NCI-H1048 (cell line): Measurements from ENCODE around the gene FTSJ3.
"Not testable (repeated sequence)": the region's sequence is repeated elsewhere in the genome, so short reads cannot be mapped to it uniquely, and the experiment has no call there.

Experiments used
- DNase-seq: peaks from one replicate; lab custom pipeline; 2025; lab: John Stamatoyannopoulos, UW

FTSJ3 gene, protein sequence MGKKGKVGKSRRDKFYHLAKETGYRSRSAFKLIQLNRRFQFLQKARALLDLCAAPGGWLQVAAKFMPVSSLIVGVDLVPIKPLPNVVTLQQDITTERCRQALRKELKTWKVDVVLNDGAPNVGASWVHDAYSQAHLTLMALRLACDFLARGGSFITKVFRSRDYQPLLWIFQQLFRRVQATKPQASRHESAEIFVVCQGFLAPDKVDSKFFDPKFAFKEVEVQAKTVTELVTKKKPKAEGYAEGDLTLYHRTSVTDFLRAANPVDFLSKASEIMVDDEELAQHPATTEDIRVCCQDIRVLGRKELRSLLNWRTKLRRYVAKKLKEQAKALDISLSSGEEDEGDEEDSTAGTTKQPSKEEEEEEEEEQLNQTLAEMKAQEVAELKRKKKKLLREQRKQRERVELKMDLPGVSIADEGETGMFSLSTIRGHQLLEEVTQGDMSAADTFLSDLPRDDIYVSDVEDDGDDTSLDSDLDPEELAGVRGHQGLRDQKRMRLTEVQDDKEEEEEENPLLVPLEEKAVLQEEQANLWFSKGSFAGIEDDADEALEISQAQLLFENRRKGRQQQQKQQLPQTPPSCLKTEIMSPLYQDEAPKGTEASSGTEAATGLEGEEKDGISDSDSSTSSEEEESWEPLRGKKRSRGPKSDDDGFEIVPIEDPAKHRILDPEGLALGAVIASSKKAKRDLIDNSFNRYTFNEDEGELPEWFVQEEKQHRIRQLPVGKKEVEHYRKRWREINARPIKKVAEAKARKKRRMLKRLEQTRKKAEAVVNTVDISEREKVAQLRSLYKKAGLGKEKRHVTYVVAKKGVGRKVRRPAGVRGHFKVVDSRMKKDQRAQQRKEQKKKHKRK

DNA sequence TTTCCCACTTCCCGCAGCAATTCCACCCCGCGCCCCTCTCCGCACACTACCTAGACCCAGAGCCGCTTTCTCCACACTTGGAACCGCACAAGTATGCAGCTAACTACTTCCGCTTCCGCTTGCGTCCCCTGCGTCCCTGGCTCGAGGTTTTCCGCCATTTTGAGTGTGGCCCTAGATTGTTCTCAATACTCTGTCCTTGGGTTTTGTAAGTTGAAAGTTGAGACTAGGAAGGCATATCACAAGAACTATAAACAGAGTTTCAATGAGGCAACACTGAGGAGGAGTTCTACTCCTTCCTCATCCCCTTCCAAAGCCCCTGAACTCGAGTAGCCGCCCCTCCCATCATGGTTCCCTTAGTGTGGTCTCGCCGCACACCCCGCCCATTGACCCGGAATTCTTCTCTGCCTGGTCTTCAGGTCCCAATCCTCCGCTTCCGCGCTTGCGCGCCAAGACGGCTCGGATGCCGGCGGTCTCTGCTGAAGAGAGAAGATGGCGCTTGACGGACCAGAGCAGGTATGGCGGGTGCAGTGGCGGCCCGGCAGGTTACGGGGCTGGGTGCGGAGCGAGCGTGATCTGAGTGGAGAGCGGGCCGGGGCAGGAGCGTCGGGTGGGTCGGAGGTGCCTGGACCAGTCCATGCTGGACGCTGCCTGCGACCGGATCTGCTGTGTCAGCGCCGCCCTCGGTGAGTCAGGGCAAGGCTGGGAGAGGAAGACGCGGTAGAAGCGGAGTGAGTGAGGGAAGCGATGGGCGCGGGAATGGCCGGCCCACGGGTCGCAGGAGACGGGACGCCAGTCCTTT is at the start of gene FTSJ3, which contains the start of gene PSMC5:
Gene FTSJ3, minus strand, starts transcription at position 662 of the 799 bp plus-strand sequence. CDS start 761 bp downstream, outside the sequence.
Gene PSMC5, plus strand, starts transcription at position 430 of the 799 bp plus-strand sequence. Its CDS starts 60 bp downstream, at position 490.
- peak; percentile 88 for DNase-seq

DNA sequence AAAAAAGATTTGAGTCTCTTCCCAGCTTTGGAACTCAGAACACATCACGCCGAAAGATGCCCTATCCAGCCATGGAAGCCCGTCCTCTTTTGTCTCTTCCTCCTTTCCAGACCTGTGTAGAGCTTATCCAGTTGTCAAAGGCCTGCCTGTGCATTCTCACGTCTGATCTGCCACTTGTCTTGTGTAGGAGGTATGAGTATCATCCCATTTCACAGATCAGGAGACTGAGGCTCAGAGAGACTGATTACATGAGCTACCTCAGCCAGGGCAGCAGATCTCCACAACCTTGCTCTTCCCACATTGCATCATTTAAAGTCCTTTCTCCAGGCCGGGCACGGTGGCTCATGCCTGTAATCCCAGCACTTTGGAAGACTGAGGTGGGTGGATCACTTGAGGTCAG is 47.2 kb upstream of the FTSJ3 start:
- not testable (repeated sequence) for DNase-seq

DNA sequence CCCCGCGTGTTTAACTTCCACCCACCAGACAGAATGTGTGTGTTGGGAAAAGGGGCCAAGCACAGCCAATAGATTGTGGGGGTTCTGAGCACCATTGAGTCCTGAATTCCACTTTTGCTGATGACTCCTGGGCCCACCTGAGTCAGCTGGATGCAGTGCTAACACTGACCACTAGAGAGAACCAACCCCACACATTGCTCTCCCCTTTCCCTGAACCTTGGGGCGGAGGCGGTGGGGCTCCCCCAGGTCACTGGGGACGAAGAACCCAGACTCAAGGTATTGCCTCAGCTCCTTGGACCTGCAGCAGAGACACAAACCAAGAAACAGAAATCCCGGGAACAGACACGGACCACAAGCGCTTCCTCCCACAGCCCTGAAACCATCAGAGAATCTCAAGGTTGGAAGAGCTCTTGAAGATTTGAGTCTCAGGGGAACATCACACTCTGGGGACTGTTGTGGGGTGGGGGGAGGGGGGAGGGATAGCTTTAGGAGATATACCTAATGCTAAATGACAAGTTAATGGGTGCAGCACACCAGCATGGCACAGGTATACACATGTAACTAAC is 46.7 kb upstream of the FTSJ3 start:
- not testable (repeated sequence) for DNase-seq

DNA sequence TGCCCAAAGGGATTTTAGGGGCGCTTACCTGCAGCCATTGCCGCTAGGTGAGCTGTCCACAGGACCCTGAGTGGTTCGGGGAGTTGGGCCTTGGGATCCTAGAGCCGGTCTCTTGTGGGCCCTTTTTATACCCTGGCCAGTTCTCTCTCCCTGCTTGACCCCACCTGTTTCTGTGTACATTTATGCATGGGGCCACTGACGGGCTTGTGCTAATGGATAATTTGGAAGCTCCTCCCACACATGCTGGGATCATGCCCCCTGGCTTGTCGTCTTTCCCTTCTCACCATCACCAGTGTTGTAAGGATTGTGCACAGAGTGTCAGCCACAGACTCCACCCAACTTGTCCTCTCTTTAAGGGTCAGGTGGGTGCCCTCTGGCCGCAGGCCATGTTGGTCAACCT is 46.1 kb upstream of the FTSJ3 start, which contains the start of gene CSH2:
Gene CSH2, minus strand, starts transcription at position 101 of the 400 bp plus-strand sequence. Its CDS starts 63 bp downstream, at position 38.
- not testable (repeated sequence) for DNase-seq

DNA sequence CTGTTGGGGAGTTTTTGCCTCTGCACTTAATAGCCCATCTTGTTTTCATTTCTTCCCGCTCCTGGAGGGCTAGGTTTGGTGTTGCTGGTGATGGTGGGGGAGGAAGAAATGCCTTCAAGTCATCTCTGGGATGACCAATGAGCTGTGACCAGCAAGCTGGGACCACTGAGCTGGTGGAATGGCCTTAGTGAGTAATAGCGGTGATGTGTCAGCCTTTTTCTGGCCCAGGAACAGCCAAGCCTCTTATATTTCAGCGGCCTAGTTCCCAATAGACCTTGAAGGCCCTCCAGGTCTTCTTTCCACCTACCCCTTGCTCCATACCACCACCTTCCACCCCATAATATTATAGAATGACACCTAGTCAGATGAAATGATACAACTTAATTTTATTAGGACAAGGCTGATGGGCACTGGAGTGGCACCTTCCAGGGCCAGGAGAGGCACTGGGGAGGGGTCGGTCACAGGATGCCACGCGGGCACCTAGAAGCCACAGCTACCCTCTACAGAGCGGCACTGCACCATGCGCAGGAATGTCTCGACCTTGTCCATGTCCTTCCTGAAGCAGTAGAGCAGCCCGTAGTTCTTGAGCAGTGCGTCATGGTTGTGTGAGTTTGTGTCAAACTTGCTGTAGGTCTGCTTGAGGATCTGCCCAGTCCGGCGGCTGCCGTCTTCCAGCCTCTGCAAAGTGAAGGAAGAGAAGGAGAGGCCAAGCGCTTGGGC is 44.3 kb upstream of the FTSJ3 start:
- DNase-seq: not testable (repeated sequence)

DNA sequence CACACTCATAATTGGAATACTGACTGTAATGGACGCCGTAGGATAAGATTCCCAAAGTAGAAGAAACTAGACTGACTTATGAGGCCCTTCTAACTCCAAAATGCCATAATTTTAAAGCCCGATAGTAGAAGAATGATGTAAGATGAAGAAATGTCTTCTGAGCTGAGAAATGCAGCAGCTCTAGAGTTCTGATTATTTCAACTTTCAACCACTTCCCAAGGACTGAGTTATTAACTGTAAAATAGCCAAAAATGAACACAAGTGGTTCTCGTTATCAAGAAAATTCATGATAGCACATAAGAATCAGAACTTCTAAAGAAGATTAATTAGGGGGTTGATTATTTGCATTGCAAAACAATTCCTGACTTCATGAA is 42.8 kb upstream of the FTSJ3 start:
- not testable (repeated sequence) for DNase-seq

DNA sequence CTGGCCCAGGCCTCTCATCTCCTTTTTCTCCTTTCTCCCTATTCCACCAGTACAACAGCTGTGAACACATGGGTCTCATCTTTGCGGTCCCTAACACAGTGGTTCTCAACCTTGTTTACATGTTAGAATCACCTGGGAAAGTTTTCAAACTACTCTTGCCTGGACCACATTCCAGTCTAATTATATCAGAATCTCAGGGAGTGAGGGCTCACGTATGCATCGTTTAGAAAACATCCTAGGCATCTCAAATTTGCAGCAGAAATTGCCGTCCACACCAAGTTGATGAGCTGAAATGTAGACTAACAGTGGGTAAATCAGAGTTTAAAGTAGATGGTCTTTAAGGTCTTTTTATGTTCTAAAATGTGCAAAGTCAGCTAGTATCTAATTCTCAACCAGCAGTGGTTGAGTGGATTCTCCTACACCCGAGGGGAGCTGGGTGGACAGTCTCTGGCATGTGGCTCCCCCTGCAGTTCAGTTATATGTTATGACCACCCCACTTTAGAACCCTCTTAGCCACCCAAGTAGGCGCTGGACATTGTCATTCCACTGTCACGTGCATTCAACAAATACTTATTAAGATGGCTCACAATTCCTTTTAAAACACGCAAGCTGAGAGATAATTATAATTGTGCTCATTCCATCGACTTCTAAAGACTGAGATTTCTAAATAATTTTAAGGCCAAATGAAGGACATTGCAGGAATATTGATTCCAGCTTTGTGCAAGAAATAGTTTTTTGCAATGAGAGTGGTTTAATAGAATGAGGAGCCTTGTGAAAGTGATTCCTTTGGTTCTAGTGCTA is 42.2 kb upstream of the FTSJ3 start:
- DNase-seq: not testable (repeated sequence)

DNA sequence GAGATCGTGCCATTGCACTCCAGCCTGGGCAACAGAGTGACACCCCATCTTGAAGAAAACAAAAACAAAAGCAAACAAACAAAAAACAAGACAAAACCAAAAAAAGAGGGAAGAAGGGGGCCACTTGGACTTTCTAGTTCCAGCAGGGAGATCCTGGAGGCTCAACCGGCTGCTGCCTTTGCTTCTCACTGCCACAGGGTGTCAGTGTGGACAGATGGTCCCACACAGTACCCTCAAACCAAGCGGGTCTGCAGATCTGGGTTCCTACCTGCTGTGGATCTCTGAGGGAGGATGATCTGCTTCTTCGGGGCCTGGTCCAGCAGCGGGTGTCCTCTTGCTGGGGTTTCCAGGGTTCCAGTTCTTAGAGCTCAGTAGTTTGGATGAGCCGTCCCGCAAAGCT is 39.2 kb upstream of the FTSJ3 start:
- DNase-seq: not testable (repeated sequence)

DNA sequence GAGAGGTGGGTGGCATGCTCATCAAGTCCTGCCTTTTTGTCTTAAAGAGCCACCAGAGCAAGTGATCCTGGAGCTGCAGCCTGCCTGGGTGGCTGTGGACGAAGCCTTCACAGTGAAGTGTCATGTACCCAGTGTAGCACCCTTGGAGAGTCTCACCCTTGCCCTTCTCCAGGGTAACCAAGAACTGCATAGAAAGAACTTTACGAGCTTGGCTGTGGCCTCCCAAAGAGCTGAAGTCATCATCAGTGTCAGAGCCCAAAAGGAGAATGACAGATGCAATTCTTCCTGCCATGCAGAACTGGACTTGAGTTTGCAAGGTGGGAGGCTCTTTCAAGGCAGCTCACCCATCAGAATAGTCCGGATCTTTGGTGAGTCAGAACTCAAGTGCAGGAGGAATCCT is 31.8 kb upstream of the FTSJ3 start:
- DNase-seq: no peak

DNA sequence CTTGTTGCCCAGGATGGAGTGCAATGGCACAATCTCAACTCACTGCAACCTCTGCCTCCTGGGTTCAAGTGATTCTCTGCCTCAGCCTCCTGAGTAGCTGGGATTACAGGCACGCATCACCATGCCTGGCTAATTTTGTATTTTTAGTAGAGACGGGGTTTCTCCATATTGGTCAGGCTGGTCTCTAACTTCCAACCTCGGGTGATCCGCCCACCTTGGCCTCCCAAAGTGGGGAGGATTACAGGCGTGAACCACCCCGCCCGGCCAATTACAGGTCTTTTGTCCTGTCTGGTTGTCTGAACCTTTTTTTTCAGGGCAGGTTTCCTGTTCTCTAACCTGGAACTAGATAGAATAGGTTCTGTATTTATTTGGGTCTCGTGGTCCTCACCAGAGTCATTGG is 29.0 kb upstream of the FTSJ3 start:
- not testable (repeated sequence) for DNase-seq

DNA sequence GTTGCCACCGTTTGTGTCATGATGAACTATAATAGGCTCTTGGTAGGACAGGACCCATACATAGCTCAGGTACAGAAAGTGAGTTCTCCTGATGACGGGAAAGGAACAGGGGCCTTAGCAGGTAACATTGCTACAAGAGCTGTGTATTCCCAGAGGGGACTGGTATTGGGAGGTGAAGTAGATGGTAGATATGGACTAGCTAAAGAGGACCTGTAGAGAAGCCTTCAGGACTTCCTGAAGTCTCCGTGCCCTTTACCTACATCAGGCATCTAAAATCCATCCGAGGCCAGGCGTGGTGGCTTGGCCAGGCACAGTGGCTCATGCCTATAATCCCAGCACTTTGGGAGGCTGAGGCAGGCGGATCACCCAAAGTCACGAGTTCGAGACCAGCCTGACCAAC is 27.7 kb upstream of the FTSJ3 start:
- DNase-seq: no peak

DNA sequence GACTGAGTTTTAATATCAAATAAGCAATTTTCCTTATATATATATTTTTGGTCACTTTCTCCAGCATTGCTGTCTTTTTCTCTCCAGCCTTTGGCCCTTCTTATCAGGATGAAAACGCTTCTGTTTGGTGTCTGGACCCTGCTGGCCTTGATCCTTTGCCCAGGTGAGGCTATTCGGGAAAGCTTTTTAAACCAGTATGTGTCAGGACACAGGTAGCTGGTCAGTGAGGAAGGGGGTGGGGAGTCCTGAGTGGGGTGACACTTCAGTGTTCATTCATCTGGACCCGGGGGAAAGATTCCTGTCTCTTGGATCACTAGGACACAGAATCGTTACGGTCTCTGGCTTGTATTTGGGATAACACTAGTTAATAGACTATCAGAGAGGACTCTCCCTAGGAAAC is 27.2 kb upstream of the FTSJ3 start:
- no peak for DNase-seq

DNA sequence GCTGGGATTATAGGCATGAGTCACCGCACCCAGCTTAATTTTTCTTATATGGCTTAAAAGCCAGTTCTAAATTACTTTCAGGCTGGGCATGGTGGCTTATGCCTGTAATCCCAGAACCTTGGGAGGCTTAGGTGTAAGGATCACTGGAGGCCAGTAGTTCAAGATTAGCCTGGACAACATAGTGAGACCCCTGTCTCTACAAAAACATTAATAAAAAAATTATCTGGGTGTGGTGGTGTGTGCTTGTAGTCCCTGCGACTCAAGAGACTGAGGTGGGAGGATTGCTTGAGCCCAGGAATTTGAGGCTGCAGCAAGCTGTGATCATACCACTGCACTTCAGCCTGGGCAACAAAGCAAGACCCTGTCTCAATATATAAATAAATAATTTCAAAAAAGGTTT is 25.8 kb upstream of the FTSJ3 start:
- DNase-seq: no peak

DNA sequence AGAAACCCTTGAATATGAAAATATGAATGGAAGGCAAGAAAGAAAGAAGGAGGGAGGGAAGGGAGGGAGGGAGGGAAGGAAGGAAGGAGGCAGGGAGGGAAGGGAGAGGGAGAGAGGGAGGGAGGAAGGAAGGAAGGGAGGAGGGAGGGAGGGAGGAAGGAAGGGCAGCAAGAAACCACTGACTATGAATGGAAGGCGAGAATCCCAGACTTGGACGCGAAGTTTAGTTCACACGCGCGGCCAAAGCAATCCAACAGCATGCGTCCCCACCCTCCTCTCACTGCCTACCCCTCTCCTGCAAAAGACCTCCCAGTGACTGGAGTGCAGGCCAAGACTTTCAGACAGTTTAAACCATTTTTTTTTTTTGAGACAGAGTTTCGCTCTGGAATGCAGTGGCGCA is 22.9 kb upstream of the FTSJ3 start:
- DNase-seq: no peak

DNA sequence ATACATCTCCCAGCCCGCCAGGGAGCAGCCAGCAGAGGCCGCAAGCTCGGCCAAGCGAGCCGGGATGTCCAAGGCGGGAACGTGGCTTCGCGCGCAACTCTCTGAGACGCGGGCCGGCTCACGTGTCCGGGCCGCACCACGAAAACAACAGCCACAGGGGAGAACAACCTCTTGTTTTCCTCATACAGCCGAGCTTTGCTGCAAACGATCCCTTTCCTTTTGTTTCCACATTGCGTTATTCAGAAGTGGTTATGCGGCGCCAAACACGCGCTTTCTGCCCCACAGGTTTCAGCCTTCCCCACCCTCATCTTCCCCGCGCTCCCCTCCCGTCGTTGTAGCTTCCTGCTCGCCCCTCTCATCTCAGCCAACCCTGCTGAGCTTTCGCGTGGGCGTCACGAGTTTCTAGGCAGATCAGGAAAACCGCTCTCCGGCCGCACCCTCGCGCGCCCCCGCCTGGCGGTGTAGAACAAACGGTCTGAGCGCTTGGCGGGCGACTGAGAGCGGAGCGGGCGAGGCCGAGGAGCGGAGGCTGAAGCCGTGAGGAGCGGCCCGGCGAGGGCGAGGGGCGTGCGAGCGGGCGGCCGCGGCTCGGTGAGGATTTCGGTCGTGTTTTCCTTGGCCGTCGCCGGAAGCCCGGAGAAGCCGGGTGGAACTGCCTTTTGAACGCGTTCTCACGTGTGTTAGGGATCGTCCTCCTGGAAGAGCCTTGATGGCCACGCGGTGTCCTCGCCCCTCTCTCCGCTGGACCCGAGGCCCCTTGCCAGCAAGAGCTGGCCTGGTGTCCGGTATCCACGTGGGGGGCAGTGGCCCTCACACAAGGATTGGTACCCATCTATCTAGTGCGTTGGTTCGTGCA is 21.6 kb upstream of the FTSJ3 start:
- DNase-seq: no peak

DNA sequence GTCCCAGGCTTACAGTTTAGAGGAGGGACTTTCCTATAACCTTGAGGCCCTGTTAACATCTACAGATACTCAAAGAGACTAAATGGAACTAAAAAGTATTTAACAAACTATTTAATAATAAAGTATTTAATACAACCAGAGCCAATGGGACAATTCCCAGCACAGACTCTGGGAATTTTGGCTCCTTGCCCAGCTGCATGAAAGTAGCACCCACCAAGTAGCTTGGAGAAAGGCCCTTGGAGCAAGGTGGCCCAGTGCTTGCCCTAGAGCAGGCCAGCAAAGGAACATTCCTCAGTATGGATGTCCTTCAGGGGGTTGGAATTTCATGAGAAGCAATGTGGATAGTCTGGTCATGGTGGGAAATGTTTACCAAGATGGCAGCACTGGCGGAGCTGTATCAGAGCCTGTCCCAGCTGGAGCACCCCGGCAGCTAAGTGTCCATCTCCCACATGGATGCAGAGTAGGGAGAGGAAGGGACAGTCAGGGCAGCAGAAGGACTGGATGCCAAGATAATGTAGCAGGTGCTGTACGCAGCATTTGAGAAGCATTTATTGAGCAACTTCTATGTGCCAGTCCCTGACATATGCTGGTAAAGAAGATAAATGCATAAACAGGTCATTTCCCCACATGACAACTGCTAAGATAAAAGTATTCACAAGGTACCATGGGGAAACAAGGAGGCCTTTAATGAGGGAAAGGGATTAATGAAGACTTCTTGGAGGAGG is 20.2 kb upstream of the FTSJ3 start:
- no peak for DNase-seq

DNA sequence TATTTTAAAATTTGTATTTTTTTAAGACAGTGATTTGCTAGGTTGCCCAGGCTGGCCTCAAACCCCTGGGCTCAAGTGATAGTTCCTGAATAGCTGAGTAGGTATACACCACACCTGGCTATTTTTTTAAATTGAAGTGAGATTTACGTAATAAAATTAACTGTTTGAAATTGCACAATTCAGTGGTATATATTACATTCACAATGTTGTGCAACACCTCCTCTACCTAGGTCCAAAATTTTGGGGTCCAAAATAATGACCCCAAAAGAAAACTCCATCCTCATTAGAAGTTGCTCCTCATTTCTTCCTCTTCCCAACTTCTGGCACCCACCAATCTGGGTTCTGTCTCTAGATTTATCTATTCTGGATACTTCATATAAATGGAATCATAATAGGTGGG is 18.0 kb upstream of the FTSJ3 start:
- DNase-seq: no peak

DNA sequence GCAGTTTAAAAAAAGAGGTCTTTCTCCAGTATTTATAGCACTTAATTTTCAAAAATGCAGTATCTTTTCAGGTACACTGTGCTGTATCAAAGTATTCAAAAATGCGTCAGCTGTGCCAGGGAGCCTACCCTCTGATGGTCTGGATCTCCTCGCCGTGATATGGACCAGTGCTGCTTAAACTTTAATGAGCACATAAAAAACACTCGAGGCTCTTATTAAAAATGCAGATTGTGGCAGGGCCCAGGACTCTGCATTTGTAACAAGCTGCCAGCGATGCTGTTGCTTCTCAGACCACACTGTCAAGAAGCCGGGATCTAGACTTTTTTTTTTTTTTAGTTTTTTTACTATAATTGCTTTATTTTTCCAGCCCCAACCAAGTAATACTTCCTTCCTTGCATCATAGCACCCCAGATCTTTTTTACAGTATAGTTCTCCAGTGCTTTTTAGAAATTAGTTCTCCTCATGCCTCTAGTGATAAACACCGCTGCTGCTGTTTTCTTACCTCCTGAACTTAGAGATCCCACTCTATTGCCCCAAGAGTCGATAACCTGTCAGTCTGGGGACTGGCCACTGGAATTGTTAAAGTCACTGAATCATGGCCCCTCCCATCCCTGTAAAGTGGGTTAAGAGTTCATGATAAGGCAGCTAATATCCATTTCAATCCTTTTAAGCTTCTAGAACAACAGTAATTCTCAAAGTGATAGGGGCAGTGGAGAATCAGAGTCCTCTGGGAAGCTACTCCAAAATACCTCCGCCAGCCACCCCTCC is 16.6 kb upstream of the FTSJ3 start:
- DNase-seq: no peak
